Pancreas (tissue), 10 donors: ENCODE measurements around the gene EHD4. TPM values are rescaled to one million over a fixed set of nuclear protein-coding genes. Genes with fewer than 3 reads are reported as not detected.

Experiments used
- ATAC-seq, 4 donors: fragments of 200-7000 bp; cut with Tn5 transposase; one replicate each; pipeline versions ENCODE4 v1.8.0 to v1.9.1; 2020; ENCODE audit warnings: mild to moderate bottlenecking in 4 of 4, moderate library complexity in 4 of 4
- DNase-seq, 6 donors: peaks; one replicate each; pipeline ENCODE4 v3.0.0-alpha.2; 2020
- FAIRE-seq: peaks from 2 replicates; lab custom pipeline; 2012; peaks lifted over from hg19 to GRCh38; lab: Jason Lieb, UNC
- H3K27ac ChIP-seq, 4 donors: fragments of 200-600 bp; sonication (generic); 1 replicate in 3 of 4; 2 replicates in 1 of 4; pipeline versions ENCODE4 v1.5.0 to v1.8.0; 2020
- H3K27me3 ChIP-seq, 4 donors: fragments of 200-600 bp; one replicate each; pipeline ENCODE4 v1.8.0; 2021
- H3K36me3 ChIP-seq, 3 donors: fragments of 200-600 bp; sonication (generic) in 1 of 3; one replicate each; pipeline versions ENCODE4 v1.5.0 to v1.8.0; 2020 to 2021
- H3K4me1 ChIP-seq, 3 donors: fragments of 200-600 bp; one replicate each; pipeline ENCODE4 v1.8.0; 2021
- H3K4me3 ChIP-seq, 4 donors: fragments of 200-600 bp; sonication (generic) in 2 of 4; one replicate each; pipeline versions ENCODE4 v1.5.0 to v1.8.0; 2020 to 2021
- H3K9me3 ChIP-seq, 4 donors: fragments of 200-600 bp; one replicate each; pipeline ENCODE4 v1.8.0; 2021
- WGBS, 2 donors: extraction: QIAGEN DNeasy Blood & Tissue Kit; methylation state at CpG; one replicate each; pipeline ENCODE4 v1.1.7; 2013; 5-methylcytosine and 5-hydroxymethylcytosine counted together
- intact Hi-C, 3 donors: fragments of 100-400 bp; cut with DNase I; formaldehyde crosslinking; loops; one replicate each; pipeline versions ENCODE4 v1.11.1 to v1.14.2; 2022
- polyA plus RNA-seq, 2 donors: library from polyadenylated mRNA; stranded (reverse); fragments of 200-250 nt; gene quantifications; one replicate each; pipeline ENCODE4 v1.2.3, GENCODE V29; 2013
- total RNA-seq, 6 donors: library from RNA; stranded (reverse); fragmentation: NEBNext Ultra II Directional in 4 of 6; extraction: Animal tissue kit (Norgen Biotek cat#: 25700) in 4 of 6; gene quantifications; one replicate each; pipeline versions ENCODE4 v1.2.1 to v1.2.4, GENCODE V29; 2021 to 2023
- TF ChIP-seq, protein P1 (sequence below), 4 donors: fragments of 200-600 bp; sonication (generic) in 3 of 4; IDR thresholded peaks; one replicate each; pipeline versions ENCODE4 v1.5.0 to v1.8.0; 2021; ENCODE audit warnings: antibody characterized with exemption in 4 of 4
- donor health status: healthy with polysubstance abuse.
- donor health status: DM: no; HTN: no; CAD: no; lungs with moderate emphysema.
- donor health status: DM: no; HTN: no; CAD: no.
- donor health status: control.
- donor health status: control.
- donor health status: Bipolar disorder and iron deficiency.
- donor health status: DM: yes; HTN: yes; CAD: no.
- donor health status: DM: no; HTN: no; CAD: no.
- donor health status: DM: no; HTN: no; CAD: no.
- donor health status: DM: yes; HTN: yes; CAD: no.

The EHD4 gene
- total and polyA plus RNA-seq, 8 donors, result 8.1 to 22.8 (median 8.5) TPM

DNA sequence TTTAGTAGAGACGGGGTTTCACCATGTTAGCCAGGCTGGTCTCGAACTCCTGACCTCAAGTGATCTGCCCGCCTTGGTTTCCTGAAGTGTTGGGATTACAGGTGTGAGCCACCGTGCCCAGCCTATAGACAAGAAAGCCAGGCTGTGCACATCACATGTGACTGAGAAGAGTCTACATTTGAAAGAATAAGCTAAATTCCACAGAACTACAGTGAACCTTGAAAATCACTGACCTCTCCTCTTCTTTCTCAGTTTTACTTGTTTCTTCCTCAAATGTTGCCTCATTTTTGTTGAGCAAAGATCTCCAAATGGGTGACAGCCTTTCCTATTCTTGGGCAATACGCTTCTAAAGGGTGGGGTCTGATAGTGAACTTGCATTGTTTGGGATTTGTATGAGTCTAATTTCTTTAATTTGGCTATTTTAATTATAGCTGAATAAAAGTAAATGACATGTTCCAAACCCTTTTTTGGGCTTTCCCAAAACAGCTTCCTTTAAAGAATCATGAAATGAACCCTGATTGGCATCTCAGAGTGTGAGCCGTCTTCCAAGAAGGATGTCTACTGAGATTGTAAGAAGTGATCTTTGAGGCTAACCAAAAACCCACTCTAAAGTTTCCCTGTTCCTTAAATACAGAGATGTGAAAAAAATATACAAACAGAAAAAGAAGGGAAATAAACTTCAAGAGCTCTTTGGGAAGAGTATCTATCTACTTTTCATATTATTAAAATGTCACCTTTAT, 56.9 kb downstream of the EHD4 start:
- Histone ChIP-seq H3K9me3 (no peaks in the 10 kb centered on the region), H3K27ac (peak overlapping the region in 3 of 4 donors; percentile 67 to 75 (median 71)), H3K27me3 (no peaks in the 10 kb centered on the region), H3K4me3 (no peak overlapping the region), H3K4me1 (peaks cover 39 to 77% (median 40%) of the 10 kb centered on the region in 3 donors), H3K36me3 (peaks cover 0 to 4% (median 0%) of the 10 kb centered on the region in 3 donors)
- no peak for FAIRE-seq
- no peak for ATAC-seq
- intact Hi-C loops, result no loop called here
- WGBS, 2 donors, result 40 to 53% methylated on average over 6 of the region's 6 CpGs
- TF ChIP-seq, protein P1, sequence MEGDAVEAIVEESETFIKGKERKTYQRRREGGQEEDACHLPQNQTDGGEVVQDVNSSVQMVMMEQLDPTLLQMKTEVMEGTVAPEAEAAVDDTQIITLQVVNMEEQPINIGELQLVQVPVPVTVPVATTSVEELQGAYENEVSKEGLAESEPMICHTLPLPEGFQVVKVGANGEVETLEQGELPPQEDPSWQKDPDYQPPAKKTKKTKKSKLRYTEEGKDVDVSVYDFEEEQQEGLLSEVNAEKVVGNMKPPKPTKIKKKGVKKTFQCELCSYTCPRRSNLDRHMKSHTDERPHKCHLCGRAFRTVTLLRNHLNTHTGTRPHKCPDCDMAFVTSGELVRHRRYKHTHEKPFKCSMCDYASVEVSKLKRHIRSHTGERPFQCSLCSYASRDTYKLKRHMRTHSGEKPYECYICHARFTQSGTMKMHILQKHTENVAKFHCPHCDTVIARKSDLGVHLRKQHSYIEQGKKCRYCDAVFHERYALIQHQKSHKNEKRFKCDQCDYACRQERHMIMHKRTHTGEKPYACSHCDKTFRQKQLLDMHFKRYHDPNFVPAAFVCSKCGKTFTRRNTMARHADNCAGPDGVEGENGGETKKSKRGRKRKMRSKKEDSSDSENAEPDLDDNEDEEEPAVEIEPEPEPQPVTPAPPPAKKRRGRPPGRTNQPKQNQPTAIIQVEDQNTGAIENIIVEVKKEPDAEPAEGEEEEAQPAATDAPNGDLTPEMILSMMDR (IDR thresholded peaks at IDR 0.05), result no peak
- peak in 1 of 6 donors; percentile 7 for DNase-seq

DNA sequence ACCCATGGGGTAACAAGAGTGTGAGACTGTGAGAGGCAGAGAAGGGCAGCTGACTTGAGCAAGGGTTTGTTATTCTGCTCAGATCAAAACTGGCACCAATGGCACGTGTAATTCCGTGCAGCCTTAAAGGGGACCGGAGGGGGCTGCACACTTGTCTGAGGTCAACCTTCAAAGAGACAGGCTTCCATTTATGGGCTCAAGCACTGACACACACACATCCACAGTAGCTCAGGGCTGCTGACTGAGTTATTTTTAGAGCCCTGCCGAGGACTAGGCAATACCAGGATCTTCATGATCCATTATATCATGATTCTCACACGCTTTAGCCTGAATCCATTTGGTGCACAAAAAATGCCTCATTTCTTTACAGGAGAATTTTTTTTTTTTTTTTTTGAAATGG, 57.9 kb downstream of the EHD4 start:
- Histone ChIP-seq H3K9me3 (no peaks in the 10 kb centered on the region), H3K36me3 (peaks cover 0 to 4% (median 0%) of the 10 kb centered on the region in 3 donors), H3K4me3 (no peak overlapping the region), H3K27me3 (no peaks in the 10 kb centered on the region), H3K27ac (peak overlapping the region in 1 of 4 donors; percentile 8), H3K4me1 (peaks cover 29 to 75% (median 32%) of the 10 kb centered on the region in 3 donors)
- ATAC-seq (no peak), DNase-seq (peak in 1 of 6 donors; percentile 21), FAIRE-seq (no peak)
- 37 to 43% methylated on average over 5 of the region's 5 CpGs for WGBS, 2 donors
- TF ChIP-seq, protein P1 (IDR thresholded peaks at IDR 0.05), result no peak
- intact Hi-C loops, result no loop called here

DNA sequence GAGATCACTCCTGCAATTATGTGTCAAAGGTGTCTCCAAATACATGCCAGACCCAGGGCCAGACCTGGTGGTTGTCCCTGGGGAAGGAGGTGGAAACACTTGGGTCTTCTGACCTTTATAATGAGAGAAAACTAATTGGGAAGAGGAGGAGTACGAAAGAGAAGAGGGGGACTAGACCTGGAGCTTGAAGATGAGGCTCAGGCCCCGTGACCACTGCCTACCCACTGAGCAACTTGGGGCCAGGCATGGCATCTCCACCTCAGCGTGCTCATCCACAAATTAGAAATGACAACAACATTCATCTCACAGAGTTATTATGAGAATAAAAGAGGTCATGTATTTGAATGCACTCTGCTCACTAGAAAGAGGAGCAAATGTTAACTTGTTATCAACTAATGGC, 59.1 kb downstream of the EHD4 start:
- no peak overlapping the region for H3K4me3 ChIP-seq
- TF ChIP-seq, protein P1 (IDR thresholded peaks at IDR 0.05), result no peak
- no peak for ATAC-seq
- 52 to 55% methylated on average over 3 of the region's 3 CpGs for WGBS, 2 donors
- peaks cover 21 to 67% (median 24%) of the 10 kb centered on the region in 3 donors for H3K4me1 ChIP-seq
- no peak for FAIRE-seq
- peaks cover 0 to 6% (median 0%) of the 10 kb centered on the region in 3 donors for H3K36me3 ChIP-seq
- H3K27ac ChIP-seq, result no peak overlapping the region
- intact Hi-C loops, result no loop called here
- no peaks in the 10 kb centered on the region for H3K27me3 ChIP-seq
- DNase-seq, result peak in 1 of 6 donors; percentile 24
- no peaks in the 10 kb centered on the region for H3K9me3 ChIP-seq

DNA sequence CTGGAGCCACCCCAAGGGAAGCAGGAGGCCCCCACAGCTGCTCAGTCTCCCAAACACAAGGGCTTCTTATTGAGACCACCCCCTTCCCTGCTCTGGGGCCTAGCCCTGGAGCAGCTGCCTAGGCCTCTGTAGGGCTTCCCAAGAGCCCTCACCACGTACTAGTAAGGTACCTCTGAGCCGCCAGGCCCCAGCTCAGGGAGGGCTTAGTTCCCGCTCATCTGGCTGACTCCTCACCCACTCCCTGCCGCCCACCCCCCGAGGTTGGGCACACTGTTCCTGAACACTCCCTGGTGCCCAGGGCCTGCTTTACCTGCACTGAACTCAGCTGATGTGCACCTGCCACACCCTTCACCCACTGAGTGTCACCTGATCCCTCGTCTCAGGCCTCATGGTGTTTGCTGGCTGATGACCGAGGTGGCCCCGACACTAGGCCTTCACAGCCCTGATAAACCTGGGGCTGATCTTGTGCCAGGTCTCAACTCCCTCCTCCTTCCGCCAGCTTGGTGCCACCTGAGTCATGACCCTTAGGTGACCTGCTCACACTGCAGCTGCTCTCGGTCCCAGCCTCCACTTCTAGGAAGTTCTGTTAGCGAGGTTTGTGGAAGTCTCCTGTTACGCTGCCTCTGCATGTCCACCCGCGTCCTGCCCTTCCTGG, 60.5 kb downstream of the EHD4 start:
- H3K4me3 ChIP-seq, result no peak overlapping the region
- ATAC-seq (peak; percentile 25 to 55 (median 36)), DNase-seq (peak in 4 of 6 donors; percentile 55 to 89 (median 66)), FAIRE-seq (no peak)
- peaks cover 0 to 13% (median 0%) of the 10 kb centered on the region in 3 donors for H3K36me3 ChIP-seq
- no peaks in the 10 kb centered on the region for H3K27me3 ChIP-seq
- peaks cover 14 to 52% (median 16%) of the 10 kb centered on the region in 3 donors for H3K4me1 ChIP-seq
- H3K27ac ChIP-seq, result peak overlapping the region in 3 of 4 donors; percentile 38 to 50 (median 42)
- H3K9me3 ChIP-seq, result no peaks in the 10 kb centered on the region
- TF ChIP-seq, protein P1 (IDR thresholded peaks at IDR 0.05), result no peak
- WGBS, 2 donors, result 51 to 53% methylated on average over 14 of the region's 14 CpGs
- intact Hi-C loops, result no loop called here
